ENCODE data around the gene REXO5.

DNA sequence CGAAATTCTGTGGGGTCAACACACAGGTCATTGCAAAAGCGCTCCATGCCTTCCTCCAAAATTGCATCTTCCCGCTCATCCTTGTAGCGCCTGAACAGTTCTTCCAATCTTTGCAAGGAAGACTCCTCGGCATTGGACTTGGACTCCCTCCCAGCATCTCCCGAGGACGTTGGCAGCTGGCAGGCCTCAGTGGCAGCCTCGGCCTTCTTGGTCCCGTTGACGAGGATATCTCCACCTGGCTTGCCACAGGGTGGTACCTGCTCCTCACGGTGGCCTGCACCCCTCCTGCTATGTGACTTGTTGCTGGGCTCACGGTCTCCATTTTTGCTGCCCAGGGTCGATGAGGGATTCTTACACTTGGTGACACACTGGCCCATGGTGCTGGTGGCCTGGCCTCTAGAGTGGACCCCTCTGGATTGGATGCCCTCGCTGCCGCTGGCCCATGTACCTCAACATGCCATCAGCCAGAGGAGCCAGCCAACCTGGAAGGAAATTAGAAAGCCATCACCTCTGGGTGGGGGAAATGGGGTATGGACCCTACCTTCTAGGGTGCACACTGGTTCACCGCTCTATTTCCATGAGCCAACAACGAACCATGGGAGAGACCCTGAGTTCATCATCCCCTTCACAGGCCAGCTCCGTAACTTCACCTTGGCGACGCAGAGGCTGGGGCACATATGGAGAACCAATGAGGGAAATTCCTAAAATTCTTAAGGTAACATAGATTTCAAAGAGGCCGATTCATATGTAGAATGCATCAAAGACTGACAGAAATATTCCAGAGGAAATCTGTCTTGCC, 56.0 kb downstream of the REXO5 start:
- TF ChIP-seq, protein P1, sequence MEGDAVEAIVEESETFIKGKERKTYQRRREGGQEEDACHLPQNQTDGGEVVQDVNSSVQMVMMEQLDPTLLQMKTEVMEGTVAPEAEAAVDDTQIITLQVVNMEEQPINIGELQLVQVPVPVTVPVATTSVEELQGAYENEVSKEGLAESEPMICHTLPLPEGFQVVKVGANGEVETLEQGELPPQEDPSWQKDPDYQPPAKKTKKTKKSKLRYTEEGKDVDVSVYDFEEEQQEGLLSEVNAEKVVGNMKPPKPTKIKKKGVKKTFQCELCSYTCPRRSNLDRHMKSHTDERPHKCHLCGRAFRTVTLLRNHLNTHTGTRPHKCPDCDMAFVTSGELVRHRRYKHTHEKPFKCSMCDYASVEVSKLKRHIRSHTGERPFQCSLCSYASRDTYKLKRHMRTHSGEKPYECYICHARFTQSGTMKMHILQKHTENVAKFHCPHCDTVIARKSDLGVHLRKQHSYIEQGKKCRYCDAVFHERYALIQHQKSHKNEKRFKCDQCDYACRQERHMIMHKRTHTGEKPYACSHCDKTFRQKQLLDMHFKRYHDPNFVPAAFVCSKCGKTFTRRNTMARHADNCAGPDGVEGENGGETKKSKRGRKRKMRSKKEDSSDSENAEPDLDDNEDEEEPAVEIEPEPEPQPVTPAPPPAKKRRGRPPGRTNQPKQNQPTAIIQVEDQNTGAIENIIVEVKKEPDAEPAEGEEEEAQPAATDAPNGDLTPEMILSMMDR (IDR thresholded peaks at IDR 0.05), result no peak
- TF ChIP-seq POLR2AphosphoS5 (IDR thresholded peaks at IDR 0.05), result no peak
- TF ChIP-seq POLR2A (IDR thresholded peaks at IDR 0.05), result no peak
